ENCODE data around the gene DEFB113. TPM values are rescaled to one million over a fixed set of nuclear protein-coding genes. Genes with fewer than 3 reads are reported as not detected.

The DEFB113 gene
- total and polyA plus RNA-seq, 10 of the 15 experiments (the other 5 are each of a cell fraction or from before 2014, with no cell fraction given) = not detected

DNA sequence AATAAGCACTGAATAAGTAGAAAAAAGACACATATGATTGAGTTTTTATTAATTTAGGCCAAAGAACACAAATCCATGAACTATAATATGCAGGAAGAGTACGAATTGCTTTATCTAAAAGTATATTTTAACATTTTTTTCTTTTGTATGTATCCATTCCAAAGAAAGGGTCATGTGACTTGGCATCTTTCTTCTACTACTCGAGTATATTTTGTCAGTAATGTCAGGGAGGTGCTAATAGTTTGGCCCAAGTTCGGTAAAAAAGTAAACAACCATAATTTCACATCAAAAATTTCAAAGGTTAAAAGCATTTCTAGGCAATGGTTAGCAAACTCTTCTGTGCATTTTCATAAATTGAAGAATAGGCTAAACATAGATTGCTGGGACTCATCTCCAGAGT lies 33.7 kb upstream of the DEFB113 start:
- no peak overlapping the region for H3K27ac ChIP-seq (ENCODE audit: control insufficient read depth, insufficient read depth)
- H4K20me1 ChIP-seq (ENCODE audit: control insufficient read depth, insufficient read depth) = no peaks in the 10 kb centered on the region
- ATAC-seq (no peak), DNase-seq (ENCODE audit: low read depth, low spot score) (no peak), FAIRE-seq (no peak)
- no TSS peak for BruUV-seq (replicated peaks)
- 2% methylated on average over 3 of the region's 3 CpGs for WGBS (ENCODE audit: insufficient coverage, insufficient replicate concordance, low lambda C conversion rate, missing lambda C conversion rate)
- H3K36me3 ChIP-seq (ENCODE audit: control insufficient read depth in 2 of 2, insufficient read depth in 2 of 2, low read length in 1 of 2) = no peaks in the 10 kb centered on the region
- no peak for TF ChIP-seq ZNF274 (IDR thresholded peaks at IDR 0.05; ENCODE audit: insufficient read depth, insufficient read length)
- TF ChIP-seq, protein P1, sequence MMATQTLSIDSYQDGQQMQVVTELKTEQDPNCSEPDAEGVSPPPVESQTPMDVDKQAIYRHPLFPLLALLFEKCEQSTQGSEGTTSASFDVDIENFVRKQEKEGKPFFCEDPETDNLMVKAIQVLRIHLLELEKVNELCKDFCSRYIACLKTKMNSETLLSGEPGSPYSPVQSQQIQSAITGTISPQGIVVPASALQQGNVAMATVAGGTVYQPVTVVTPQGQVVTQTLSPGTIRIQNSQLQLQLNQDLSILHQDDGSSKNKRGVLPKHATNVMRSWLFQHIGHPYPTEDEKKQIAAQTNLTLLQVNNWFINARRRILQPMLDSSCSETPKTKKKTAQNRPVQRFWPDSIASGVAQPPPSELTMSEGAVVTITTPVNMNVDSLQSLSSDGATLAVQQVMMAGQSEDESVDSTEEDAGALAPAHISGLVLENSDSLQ (IDR thresholded peaks at IDR 0.05) = no peak
- no peak for TF ChIP-seq SRF (IDR thresholded peaks at IDR 0.05; ENCODE audit: low read depth in 2 of 2, low read length in 2 of 2)
- TF ChIP-seq TCF3 (IDR thresholded peaks at IDR 0.05; ENCODE audit: borderline replicate concordance, insufficient read depth, low read depth, low read length) = no peak
- no peak for TF ChIP-seq HDAC2 (IDR thresholded peaks at IDR 0.05)
- H3K4me2 ChIP-seq (ENCODE audit: control insufficient read depth, insufficient read depth) = no peak overlapping the region
- no peaks in the 10 kb centered on the region for H3K9me3 ChIP-seq (replicated peaks; ENCODE audit: control insufficient read depth, insufficient read depth, low read length)
- CTCF ChIA-PET = no interaction called here
- no peak overlapping the region for H3K4me3 ChIP-seq
- SMC1A ChIA-PET (ENCODE audit: uncharacterized antibody, unreplicated experiment) = no interaction called here
- RAD21 ChIA-PET (ENCODE audit: unreplicated experiment) = no interaction called here
- H3K4me1 ChIP-seq (ENCODE audit: control insufficient read depth, insufficient read depth, low read length) = no peaks in the 10 kb centered on the region
- POLR2A ChIA-PET = no interaction called here
- H3K27me3 ChIP-seq (replicated peaks in 1 of 2; ENCODE audit: control insufficient read depth in 2 of 2, insufficient read depth in 2 of 2, low read length in 1 of 2) = no peaks in the 10 kb centered on the region
- no peak overlapping the region for H3K9ac ChIP-seq (ENCODE audit: control insufficient read depth, insufficient read depth, low read length)
- in situ Hi-C loops (cut with MboI) = no loop called here
- H2AFZ ChIP-seq (ENCODE audit: control insufficient read depth, low read depth, low read length) = no peak overlapping the region
- intact Hi-C loops (cut with micrococcal nuclease; ENCODE audit: unreplicated experiment) = no loop called here
- H3K79me2 ChIP-seq (ENCODE audit: control insufficient read depth, insufficient read depth, low read length) = no peaks in the 10 kb centered on the region

DNA sequence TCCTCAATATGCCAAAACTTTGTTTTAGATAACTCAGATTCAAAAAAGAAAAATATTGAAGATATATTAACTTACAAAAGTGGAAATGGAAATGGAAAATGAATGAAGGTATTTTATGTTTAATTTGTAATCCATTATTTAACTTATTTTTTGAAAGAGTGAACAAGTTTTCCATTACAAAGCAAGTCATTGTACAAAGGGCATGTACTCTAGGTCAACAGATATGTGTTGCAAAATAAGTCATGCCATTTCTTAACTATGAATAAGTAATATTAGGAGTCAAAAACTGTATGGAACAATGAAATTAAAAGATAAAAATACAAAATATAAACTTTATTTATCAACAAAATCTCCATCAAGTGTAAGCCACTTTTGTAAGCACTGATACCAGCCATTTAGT lies 25.9 kb upstream of the DEFB113 start:
- RAD21 ChIA-PET (ENCODE audit: unreplicated experiment) = no interaction called here
- no peak overlapping the region for H3K9ac ChIP-seq (ENCODE audit: control insufficient read depth, insufficient read depth, low read length)
- no peaks in the 10 kb centered on the region for H3K4me1 ChIP-seq (ENCODE audit: control insufficient read depth, insufficient read depth, low read length)
- H4K20me1 ChIP-seq (ENCODE audit: control insufficient read depth, insufficient read depth) = no peaks in the 10 kb centered on the region
- in situ Hi-C loops (cut with MboI) = no loop called here
- ATAC-seq = no peak
- POLR2A ChIA-PET = no interaction called here
- H3K4me2 ChIP-seq (ENCODE audit: control insufficient read depth, insufficient read depth) = no peak overlapping the region
- no peak overlapping the region for H3K27ac ChIP-seq (ENCODE audit: control insufficient read depth, insufficient read depth)
- no peak for FAIRE-seq
- SMC1A ChIA-PET (ENCODE audit: uncharacterized antibody, unreplicated experiment) = no interaction called here
- no peaks in the 10 kb centered on the region for H3K9me3 ChIP-seq (replicated peaks; ENCODE audit: control insufficient read depth, insufficient read depth, low read length)
- no peaks in the 10 kb centered on the region for H3K79me2 ChIP-seq (ENCODE audit: control insufficient read depth, insufficient read depth, low read length)
- intact Hi-C loops (cut with micrococcal nuclease; ENCODE audit: unreplicated experiment) = no loop called here
- BruUV-seq (replicated peaks) = no TSS peak
- DNase-seq (ENCODE audit: low read depth, low spot score) = no peak
- no peaks in the 10 kb centered on the region for H3K36me3 ChIP-seq (ENCODE audit: control insufficient read depth in 2 of 2, insufficient read depth in 2 of 2, low read length in 1 of 2)
- CTCF ChIA-PET = no interaction called here
- H3K4me3 ChIP-seq = no peak overlapping the region
- no peak overlapping the region for H2AFZ ChIP-seq (ENCODE audit: control insufficient read depth, low read depth, low read length)
- no peaks in the 10 kb centered on the region for H3K27me3 ChIP-seq (replicated peaks in 1 of 2; ENCODE audit: control insufficient read depth in 2 of 2, insufficient read depth in 2 of 2, low read length in 1 of 2)
- TF ChIP-seq SREBF1 (IDR thresholded peaks at IDR 0.05; ENCODE audit: low read length) = no peak
- no peak for TF ChIP-seq NFIC (IDR thresholded peaks at IDR 0.05; ENCODE audit: low read depth, low read length)
- TF ChIP-seq RUNX3 (IDR thresholded peaks at IDR 0.05; ENCODE audit: low read length) = no peak
- TF ChIP-seq MTA3 (IDR thresholded peaks at IDR 0.05; ENCODE audit: borderline replicate concordance, low read length) = no peak
- TF ChIP-seq ZZZ3 (IDR thresholded peaks at IDR 0.05; ENCODE audit: control insufficient read depth, insufficient read length, low read depth) = no peak
- TF ChIP-seq TARDBP (IDR thresholded peaks at IDR 0.05; ENCODE audit: borderline replicate concordance) = no peak
- no peak for TF ChIP-seq SP1 (IDR thresholded peaks at IDR 0.05; ENCODE audit: low read depth, low read length)
- TF ChIP-seq JUND (IDR thresholded peaks at IDR 0.05; ENCODE audit: low read depth, low read length) = no peak
- no peak for TF ChIP-seq POLR2AphosphoS2 (IDR thresholded peaks at IDR 0.05; ENCODE audit: low read depth, low read length)
- no peak for TF ChIP-seq MEF2B (IDR thresholded peaks at IDR 0.05; ENCODE audit: partially characterized antibody, poor library complexity, severe bottlenecking)
- no peak for TF ChIP-seq SMC3 (IDR thresholded peaks at IDR 0.05; ENCODE audit: borderline replicate concordance, low read length)
- TF ChIP-seq EP300 (IDR thresholded peaks at IDR 0.05; ENCODE audit: borderline replicate concordance in 1 of 2, control insufficient read depth in 1 of 2, low read depth in 2 of 2, low read length in 2 of 2) = no peak
- no peak for TF ChIP-seq SUPT20H (IDR thresholded peaks at IDR 0.05; ENCODE audit: borderline replicate concordance, control insufficient read depth, low read depth, low read length)
- no peak for TF ChIP-seq ZSCAN29 (IDR thresholded peaks at IDR 0.05)
- TF ChIP-seq CBFB (IDR thresholded peaks at IDR 0.05; ENCODE audit: low read depth) = no peak
- TF ChIP-seq CHD4 (IDR thresholded peaks at IDR 0.05) = no peak

All from GM12878 (cell line).